GM19372 (cell line): ENCODE results near the gene MRPL4.

Experiments
- ATAC-seq: cut with Tn5 transposase; IDR thresholded peaks from one replicate; pipeline ENCODE4 v1.9.1; 2021; ENCODE audit warnings: mild to moderate bottlenecking, low read depth, moderate library complexity; ENCODE audit not compliant: unreplicated experiment

MRPL4 gene

GRCh38 chr19:10285393-10285792, 33.4 kb downstream of the MRPL4 start:
- no peak for ATAC-seq

GRCh38 chr19:10286803-10287737, 35.1 kb downstream of the MRPL4 start, which contains the start of gene ICAM4:
Gene ICAM4, plus strand, starts transcription at chr19:10286955. Its CDS starts 58 bp downstream, at chr19:10287013.
- no peak for ATAC-seq

- ATAC-seq: no peak
Observed at GRCh38 chr19:10288662-10289166, 36.7 kb downstream of the MRPL4 start.

- no peak for ATAC-seq
Observed at GRCh38 chr19:10289167-10289835, 37.3 kb downstream of the MRPL4 start.

- no peak for ATAC-seq
Observed at GRCh38 chr19:10289836-10290356, 37.9 kb downstream of the MRPL4 start, which contains the start of gene ICAM5. Gene ICAM5, plus strand, starts transcription at chr19:10289952. Its CDS starts 92 bp downstream, at chr19:10290044.

- no peak for ATAC-seq
Observed at GRCh38 chr19:10290357-10290875, 38.4 kb downstream of the MRPL4 start.

- no peak for ATAC-seq
Observed at GRCh38 chr19:10290876-10291553, 39.0 kb downstream of the MRPL4 start.

- no peak for ATAC-seq
Observed at GRCh38 chr19:10291554-10292205, 39.7 kb downstream of the MRPL4 start.

- no peak for ATAC-seq
Observed at GRCh38 chr19:10292206-10292788, 40.3 kb downstream of the MRPL4 start.

- no peak for ATAC-seq
Observed at GRCh38 chr19:10292789-10293636, 41.0 kb downstream of the MRPL4 start.

GRCh38 chr19:10293637-10294367, 41.8 kb downstream of the MRPL4 start:
- no peak for ATAC-seq

GRCh38 chr19:10294368-10294697, 42.3 kb downstream of the MRPL4 start:
- no peak for ATAC-seq

GRCh38 chr19:10295305-10295846, 43.4 kb downstream of the MRPL4 start:
- ATAC-seq: no peak

- no peak for ATAC-seq
Observed at GRCh38 chr19:10295847-10296591, 44.0 kb downstream of the MRPL4 start.

- no peak for ATAC-seq
Observed at GRCh38 chr19:10299545-10300458, 47.8 kb downstream of the MRPL4 start.
